H1 (cell line): ENCODE data around the gene UTS2R. TPM values are rescaled to one million over a fixed set of nuclear protein-coding genes. Genes with fewer than 3 reads are reported as not detected.
A peak's percentile ranks its signal among the peaks of the same experiment; 100 is the strongest.

Experiments used
- CTCF ChIA-PET: fragments of 300-600 bp; sonication (Branson Sonifier 250); formaldehyde crosslinking; loops from one replicate; lab custom pipeline; 2021; ENCODE audit not compliant: partially characterized antibody; lab: Charles Lee
- POLR2A ChIA-PET: fragments of 300-600 bp; sonication (Branson Sonifier 250); formaldehyde crosslinking; loops from one replicate; lab custom pipeline; 2021; ENCODE audit warnings: inconsistent platforms; ENCODE audit not compliant: partially characterized antibody; lab: Charles Lee
- DNase-seq, 2 experiments: peaks; one replicate each; pipeline versions ENCODE4 v3.0.0 to v3.0.0-alpha.2; 2010 to 2022; ENCODE audit warnings: low spot score in 2 of 2, low read depth in 1 of 2, mixed read lengths in 1 of 2
- FAIRE-seq: peaks from 2 replicates; lab custom pipeline; 2011; peaks lifted over from hg19 to GRCh38; lab: Jason Lieb, UNC
- H2AFZ ChIP-seq: 2 replicates; pipeline ENCODE4 v1.8.1; 2012; ENCODE audit warnings: low read length, inconsistent platforms
- H2AK5ac ChIP-seq: 2 replicates; pipeline ENCODE4 v1.6.1; 2013; ENCODE audit warnings: low read depth, low read length
- H2BK120ac ChIP-seq: replicated peaks from 2 replicates; pipeline ENCODE3; 2013; ENCODE audit warnings: low read depth, low read length, inconsistent platforms
- H2BK12ac ChIP-seq: 2 replicates; pipeline ENCODE4 v1.6.1; 2013; ENCODE audit warnings: low read depth, low read length
- H2BK15ac ChIP-seq: 2 replicates; pipeline ENCODE4 v1.6.1; 2013; ENCODE audit warnings: low read length
- H2BK20ac ChIP-seq: 2 replicates; pipeline ENCODE4 v1.6.1; 2013; ENCODE audit warnings: low read length
- H2BK5ac ChIP-seq: 2 replicates; pipeline ENCODE4 v1.6.1; 2013; ENCODE audit warnings: low read depth, low read length
- H3K14ac ChIP-seq: 2 replicates; pipeline ENCODE4 v1.6.1; 2013; ENCODE audit warnings: inconsistent platforms; ENCODE audit not compliant: insufficient read length
- H3K18ac ChIP-seq: 2 replicates; pipeline ENCODE4 v1.6.1; 2013; ENCODE audit warnings: low read length; ENCODE audit errors: extremely low read depth
- H3K23ac ChIP-seq: 2 replicates; pipeline ENCODE4 v1.6.1; 2013; ENCODE audit warnings: inconsistent platforms; ENCODE audit not compliant: insufficient read length
- H3K23me2 ChIP-seq: 2 replicates; pipeline ENCODE4 v1.6.1; 2013; ENCODE audit warnings: low read depth, low read length
- H3K27ac ChIP-seq: 2 replicates; pipeline ENCODE4 v1.6.1; 2011; ENCODE audit warnings: low read depth, low read length, inconsistent platforms
- H3K27me3 ChIP-seq, 4 experiments: replicated peaks in 1 of 4; 1 replicate in 1 of 4; 2 replicates in 3 of 4; pipeline versions ENCODE4 v1.6.1 to v1.8.1; 2011 to 2013; ENCODE audit warnings: low read length in 3 of 4, mild to moderate bottlenecking in 3 of 4, inconsistent platforms in 2 of 4, mixed read lengths in 2 of 4, moderate library complexity in 1 of 4; ENCODE audit not compliant: control insufficient read depth in 3 of 4, insufficient read depth in 3 of 4; ENCODE audit errors: extremely low read depth in 1 of 4
- H3K36me3 ChIP-seq, 4 experiments: 2 replicates each; pipeline versions ENCODE4 v1.6.1 to v1.8.1; 2011 to 2013; ENCODE audit warnings: mild to moderate bottlenecking in 4 of 4, low read length in 3 of 4, moderate library complexity in 2 of 4, control low read depth in 1 of 4, inconsistent platforms in 1 of 4; ENCODE audit not compliant: insufficient read depth in 4 of 4, control insufficient read depth in 2 of 4
- H3K4ac ChIP-seq: replicated peaks from 2 replicates; pipeline ENCODE3; 2013; ENCODE audit warnings: low read length, low read depth, mixed read lengths, inconsistent platforms; ENCODE audit not compliant: insufficient read length
- H3K4me1 ChIP-seq, 4 experiments: replicated peaks in 1 of 4; 1 replicate in 1 of 4; 2 replicates in 3 of 4; pipeline versions ENCODE4 v1.6.1 to v1.8.1; 2011 to 2013; ENCODE audit warnings: low read length in 3 of 4, inconsistent platforms in 2 of 4, mixed read lengths in 1 of 4; ENCODE audit not compliant: insufficient read depth in 4 of 4, control insufficient read depth in 3 of 4
- H3K4me2 ChIP-seq, 2 experiments: 2 replicates each; pipeline versions ENCODE4 v1.6.1 to v1.8.1; 2011 to 2013; ENCODE audit warnings: low read depth in 2 of 2, low read length in 2 of 2, control low read depth in 1 of 2, inconsistent platforms in 1 of 2, mild to moderate bottlenecking in 1 of 2; ENCODE audit not compliant: insufficient read depth in 1 of 2
- H3K4me3 ChIP-seq, 4 experiments: fragments of 200-600, 300-600 bp in 1 of 4; sonication (generic), shearing (Covaris generic), sonication (Bioruptor Twin) in 1 of 4; 2 replicates each; pipeline versions ENCODE4 v1.5.1 to v1.8.1; 2011 to 2016; ENCODE audit warnings: low read length in 4 of 4, low read depth in 3 of 4, control low read depth in 2 of 4, inconsistent platforms in 2 of 4, mild to moderate bottlenecking in 2 of 4, mixed read lengths in 1 of 4, moderate library complexity in 1 of 4; ENCODE audit not compliant: insufficient read depth in 2 of 4; ENCODE audit errors: extremely low read depth in 1 of 4
- H3K56ac ChIP-seq: replicated peaks from 2 replicates; pipeline ENCODE3; 2013; ENCODE audit warnings: low read depth, mild to moderate bottlenecking, mixed read lengths, low read length, inconsistent platforms; ENCODE audit not compliant: insufficient read length
- H3K79me1 ChIP-seq: 2 replicates; pipeline ENCODE4 v1.6.1; 2013; ENCODE audit warnings: low read depth, low read length, control low read depth
- H3K79me2 ChIP-seq, 2 experiments: 2 replicates each; pipeline versions ENCODE4 v1.6.1 to v1.8.1; 2012 to 2013; ENCODE audit warnings: low read length in 2 of 2, mild to moderate bottlenecking in 2 of 2, inconsistent platforms in 1 of 2; ENCODE audit not compliant: insufficient read depth in 2 of 2, control insufficient read depth in 1 of 2
- H3K9ac ChIP-seq, 4 experiments: replicated peaks in 1 of 4; 1 replicate in 1 of 4; 2 replicates in 3 of 4; pipeline versions ENCODE4 v1.6.1 to v1.8.1; 2011 to 2013; ENCODE audit warnings: low read depth in 3 of 4, low read length in 3 of 4, control low read depth in 2 of 4, mild to moderate bottlenecking in 2 of 4, moderate library complexity in 2 of 4, inconsistent platforms in 1 of 4; ENCODE audit errors: extremely low read depth in 1 of 4
- H3K9me3 ChIP-seq, 2 experiments: 2 replicates each; pipeline versions ENCODE4 v1.6.1 to v1.8.1; 2012 to 2013; ENCODE audit warnings: mild to moderate bottlenecking in 2 of 2, moderate library complexity in 2 of 2, control low read depth in 1 of 2, inconsistent platforms in 1 of 2, low read depth in 1 of 2, low read length in 1 of 2, mixed read lengths in 1 of 2; ENCODE audit not compliant: insufficient read depth in 2 of 2
- H4K20me1 ChIP-seq, 2 experiments: replicated peaks in 1 of 2; 2 replicates each; pipeline versions ENCODE3 to v1.8.1; 2011 to 2013; ENCODE audit warnings: inconsistent platforms in 2 of 2, low read length in 2 of 2, mild to moderate bottlenecking in 1 of 2; ENCODE audit not compliant: insufficient read depth in 2 of 2, control insufficient read depth in 1 of 2
- H4K5ac ChIP-seq: 2 replicates; pipeline ENCODE4 v1.6.1; 2013; ENCODE audit warnings: low read length, low read depth, mixed read lengths, inconsistent platforms; ENCODE audit not compliant: insufficient read length
- H4K8ac ChIP-seq: 2 replicates; pipeline ENCODE4 v1.8.0; 2013; ENCODE audit warnings: mild to moderate bottlenecking, moderate library complexity, low read length, inconsistent platforms; ENCODE audit not compliant: insufficient read depth; ENCODE audit errors: extremely low read depth
- H4K91ac ChIP-seq: replicated peaks from 2 replicates; pipeline ENCODE3; 2013; ENCODE audit warnings: low read length, mixed read lengths, inconsistent platforms; ENCODE audit not compliant: insufficient read length
- BACH1 ChIP-seq: IDR thresholded peaks from 2 replicates; pipeline ENCODE4 v1.6.1; 2012; ENCODE audit warnings: low read length, improper control_type of control experiment
- CHD2 ChIP-seq: IDR thresholded peaks from 2 replicates; pipeline ENCODE4 v1.6.1; 2012; ENCODE audit warnings: low read length, improper control_type of control experiment
- CTBP2 ChIP-seq: IDR thresholded peaks from 2 replicates; pipeline ENCODE4 v1.7.0; 2011; ENCODE audit warnings: borderline replicate concordance, mild to moderate bottlenecking, moderate library complexity, mixed read lengths, low read length; ENCODE audit not compliant: insufficient read depth, insufficient read length
- HDAC2 ChIP-seq, 2 experiments: fragments of 300-600 bp in 1 of 2; sonication (generic) in 1 of 2; IDR thresholded peaks; 2 replicates each; pipeline ENCODE4 v1.6.1; 2011 to 2012; ENCODE audit warnings: low read depth in 2 of 2, low read length in 2 of 2, mild to moderate bottlenecking in 2 of 2, moderate library complexity in 2 of 2, borderline replicate concordance in 1 of 2, inconsistent platforms in 1 of 2
- KDM5A ChIP-seq: fragments of 200-600 bp; IDR thresholded peaks from 2 replicates; pipeline ENCODE4 v1.7.1; 2012; ENCODE audit warnings: mild to moderate bottlenecking, low read length, inconsistent platforms, mixed read lengths
- RAD21 ChIP-seq, 2 experiments: IDR thresholded peaks in 1 of 2; conservative IDR thresholded peaks in 1 of 2; 2 replicates each; pipeline ENCODE4 v1.6.1; 2011; ENCODE audit warnings: low read depth in 2 of 2, low read length in 2 of 2, improper control_type of control experiment in 1 of 2, inconsistent platforms in 1 of 2, mild to moderate bottlenecking in 1 of 2, moderate library complexity in 1 of 2
- RNF2 ChIP-seq: fragments of 200-900, 300-1000 bp; sonication (generic); IDR thresholded peaks from 2 replicates; pipeline ENCODE4 v1.7.1; 2016; ENCODE audit warnings: borderline replicate concordance, low read depth, mild to moderate bottlenecking, antibody characterized with exemption, low read length; ENCODE audit not compliant: poor library complexity, severe bottlenecking; ENCODE audit errors: missing control alignments
- SIX5 ChIP-seq: IDR thresholded peaks from 2 replicates; pipeline ENCODE4 v1.6.1; 2011; ENCODE audit warnings: mild to moderate bottlenecking, low read depth, low read length
- SUZ12 ChIP-seq: fragments of 200-600 bp; sonication (generic); IDR thresholded peaks from 2 replicates; pipeline ENCODE4 v1.6.1; 2012; ENCODE audit warnings: mild to moderate bottlenecking, inconsistent platforms, low read length, moderate library complexity, mixed read lengths
- WGBS, 2 experiments: shearing (Covaris generic) in 1 of 2; methylation state at CpG; one replicate each; pipeline versions ENCODE4 v1.1.6 to v1.1.7; 2013 to 2015; ENCODE audit warnings: low lambda C conversion rate in 2 of 2, mixed read lengths in 2 of 2, inconsistent platforms in 1 of 2, low coverage in 1 of 2, missing lambda C conversion rate in 1 of 2; ENCODE audit not compliant: insufficient replicate concordance in 2 of 2, insufficient coverage in 1 of 2, insufficient read length in 1 of 2; ENCODE audit errors: extremely low coverage in 1 of 2, missing lambda C conversion rate in 1 of 2; 5-methylcytosine and 5-hydroxymethylcytosine counted together
- polyA plus RNA-seq, 7 experiments: library from polyadenylated mRNA; depleted of rRNA in 3 of 7; stranded (reverse) in 5 of 7; unstranded in 2 of 7; fragments of >200 nt in 5 of 7; fragments of 200-250 nt in 2 of 7; gene quantifications; 1 replicate in 5 of 7; 2 replicates in 1 of 7; 4 replicates in 1 of 7; pipeline versions ENCODE4 v1.2.1 to v1.2.3, GENCODE V29; 2011 to 2013; ENCODE audit warnings: missing spikeins in 2 of 7, mixed read lengths in 2 of 7
- total RNA-seq: library from RNA; stranded (reverse); fragmentation: NEBNext Ultra II Directional; extraction: Animal tissue kit (Norgen Biotek cat#: 25700); gene quantifications from 2 replicates; pipeline ENCODE4 v1.2.1, GENCODE V29; 2021

The UTS2R gene
- total and polyA plus RNA-seq, 2 of the 8 experiments (the other 6 are each of a cell fraction or from before 2014, with no cell fraction given) = 0.27 TPM; not detected in 1

DNA sequence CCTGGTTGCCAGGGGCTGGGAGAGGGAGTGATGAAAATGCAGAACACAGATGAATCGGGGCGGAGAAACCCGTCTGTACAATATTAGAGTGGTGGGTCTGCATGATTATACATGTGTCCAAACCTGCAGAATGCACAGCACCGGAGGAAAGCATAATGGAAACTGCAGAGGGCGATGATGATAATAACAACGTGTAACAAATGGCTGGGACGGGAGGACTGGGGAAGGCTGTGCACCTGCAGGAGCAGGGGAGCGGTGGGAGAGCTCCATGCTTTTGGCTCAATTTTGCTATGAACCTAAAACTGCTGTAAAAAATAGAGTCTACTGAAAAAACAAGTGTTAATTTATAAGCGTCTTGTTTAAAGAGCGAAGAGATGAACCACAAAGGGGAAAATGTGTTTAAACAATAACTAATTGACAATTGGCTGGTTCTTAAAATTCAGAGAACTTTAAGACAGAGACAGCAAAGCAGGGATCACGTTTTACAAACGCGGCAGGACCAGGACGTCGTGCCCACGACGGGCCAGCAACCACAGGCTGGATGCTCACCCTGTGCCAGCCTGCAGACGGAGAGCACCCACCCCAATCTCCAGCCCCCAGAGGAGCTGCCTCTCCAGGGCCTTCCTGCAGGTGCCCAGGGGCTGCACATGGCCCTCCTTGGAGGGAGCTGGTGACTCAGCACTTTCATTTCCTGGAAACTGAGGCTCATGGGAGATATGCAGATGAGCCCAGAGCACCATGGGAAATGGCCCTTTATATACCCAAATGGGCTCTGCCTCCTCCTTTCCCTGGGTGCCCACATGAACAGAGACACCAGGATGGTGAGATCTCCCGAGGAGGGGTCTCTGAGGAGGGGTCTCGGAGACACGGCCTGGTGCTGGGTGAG, 12.9 kb upstream of the UTS2R start, which contains the start of gene TEX19:
TSS of gene TEX19 (plus strand) at position 783 of the 886 bp plus-strand sequence. CDS start 2,904 bp downstream, outside the sequence.
- H3K79me2 ChIP-seq = no peaks in the 10 kb centered on the region
- no peak within 1 kb of the TSS for H4K8ac ChIP-seq
- no peak within 1 kb of the TSS for H2BK15ac ChIP-seq
- H3K79me1 ChIP-seq = no peaks in the 10 kb centered on the region; the same call in 1 of the 2 replicates
- H2AFZ ChIP-seq = no peak within 1 kb of the TSS
- no peaks in the 10 kb centered on the region for H3K9me3 ChIP-seq
- peak within 1 kb of the TSS; percentile 60; the same call in 1 of the 2 replicates for H2BK12ac ChIP-seq
- POLR2A ChIA-PET = interaction anchor here (0.6 to 2.1 kb wide), 4 partner anchors 8 to 69 kb away, joined by 3 to 5 read pairs (median 3); no protein-coding TSS in a partner anchor
- no peak within 1 kb of the TSS for H3K56ac ChIP-seq
- H2AK5ac ChIP-seq = peak within 1 kb of the TSS; percentile 53; the same call in 1 of the 2 replicates
- H3K27ac ChIP-seq = no peak within 1 kb of the TSS
- H3K36me3 ChIP-seq = no peaks in the 10 kb centered on the region
- no peak within 1 kb of the TSS for H2BK20ac ChIP-seq
- no peak within 1 kb of the TSS for H3K14ac ChIP-seq
- H4K20me1 ChIP-seq = no peaks in the 10 kb centered on the region
- WGBS, 2 experiments = 84% methylated on average over 19 of the region's 21 CpGs; no CpG with 5 or more reads in 1 of the 2 experiments
- no peak within 1 kb of the TSS for H3K4ac ChIP-seq
- no peak within 1 kb of the TSS for H3K9ac ChIP-seq
- no peak within 1 kb of the TSS; the same call in 1 of the 2 replicates for H3K18ac ChIP-seq
- H4K5ac ChIP-seq = peak within 1 kb of the TSS; percentile 22
- H2BK5ac ChIP-seq = no peak within 1 kb of the TSS; the same call in 1 of the 2 replicates
- peak within 1 kb of the TSS; percentile 95 for H4K91ac ChIP-seq
- DNase-seq (no peak), FAIRE-seq (no peak)
- peaks cover 0 to 11% (median 5%) of the 10 kb centered on the region in 4 experiments; a peak in 6 of 7 replicates for H3K4me1 ChIP-seq
- no peak within 1 kb of the TSS for H3K4me3 ChIP-seq
- peaks cover 0 to 3% (median 1%) of the 10 kb centered on the region in 4 experiments; a peak in 3 of 7 replicates for H3K27me3 ChIP-seq
- peak within 1 kb of the TSS; percentile 43 for H2BK120ac ChIP-seq
- CTCF ChIA-PET = interaction anchor here (0.6 to 2.5 kb wide), 6 partner anchors 12 to 240 kb away, joined by 3 to 15 read pairs (median 4); partner anchors contain the start of gene UTS2R
- no peak within 1 kb of the TSS for H3K4me2 ChIP-seq
- no peaks in the 10 kb centered on the region for H3K23me2 ChIP-seq
- no peak within 1 kb of the TSS for H3K23ac ChIP-seq
- TF ChIP-seq SUZ12 (no peak), RNF2 (no peak), BACH1 (peak; percentile 91), RAD21 (IDR thresholded peaks at IDR 0.05 in 1 of 2, conservative IDR thresholded peaks at IDR 0.05 in 1 of 2; ENCODE audit: low read depth in 2 of 2, low read length in 2 of 2) (no peak), HDAC2 (IDR thresholded peaks at IDR 0.05; ENCODE audit: borderline replicate concordance in 1 of 2, low read depth in 2 of 2, low read length in 2 of 2) (no peak), CTBP2 (no peak), KDM5A (no peak), SIX5 (no peak), CHD2 (no peak)
